ENCODE data around the gene FBN1. TPM values are rescaled to one million over a fixed set of nuclear protein-coding genes. Genes with fewer than 3 reads are reported as not detected.

FBN1 gene
- total RNA-seq, 1 donor, result 0.52 TPM

- Histone ChIP-seq H3K4me3 (ENCODE audit: low read length) (no peak overlapping the region), H3K9me3 (ENCODE audit: low read depth, low read length) (no peaks in the 10 kb centered on the region), H3K4me1 (ENCODE audit: insufficient read depth, low read length) (no peaks in the 10 kb centered on the region), H3K27me3 (ENCODE audit: insufficient read depth, low read length) (no peaks in the 10 kb centered on the region)
These were observed 278.8 kb downstream of the FBN1 start for GRCh38 chr15:48366584-48367312.

GRCh38 chr15:48365575-48365974 is 279.9 kb downstream of the FBN1 start:
- H3K9me3 ChIP-seq (ENCODE audit: low read depth, low read length), result no peaks in the 10 kb centered on the region
- H3K4me1 ChIP-seq (ENCODE audit: insufficient read depth, low read length), result no peaks in the 10 kb centered on the region
- H3K27me3 ChIP-seq (ENCODE audit: insufficient read depth, low read length), result no peaks in the 10 kb centered on the region
- no peak overlapping the region for H3K4me3 ChIP-seq (ENCODE audit: low read length)

GRCh38 chr15:48363474-48363873 is 282.0 kb downstream of the FBN1 start:
- Histone ChIP-seq H3K27me3 (ENCODE audit: insufficient read depth, low read length) (no peaks in the 10 kb centered on the region), H3K4me3 (ENCODE audit: low read length) (no peak overlapping the region), H3K4me1 (ENCODE audit: insufficient read depth, low read length) (no peaks in the 10 kb centered on the region), H3K9me3 (ENCODE audit: low read depth, low read length) (no peaks in the 10 kb centered on the region)

- no peaks in the 10 kb centered on the region for H3K27me3 ChIP-seq (ENCODE audit: insufficient read depth, low read length)
- H3K4me3 ChIP-seq (ENCODE audit: low read length), result no peak overlapping the region
- H3K4me1 ChIP-seq (ENCODE audit: insufficient read depth, low read length), result no peaks in the 10 kb centered on the region
- H3K9me3 ChIP-seq (ENCODE audit: low read depth, low read length), result no peaks in the 10 kb centered on the region
These were observed 283.8 kb downstream of the FBN1 start for GRCh38 chr15:48361685-48362084.

- no peaks in the 10 kb centered on the region for H3K9me3 ChIP-seq (ENCODE audit: low read depth, low read length)
- no peaks in the 10 kb centered on the region for H3K27me3 ChIP-seq (ENCODE audit: insufficient read depth, low read length)
- no peaks in the 10 kb centered on the region for H3K4me1 ChIP-seq (ENCODE audit: insufficient read depth, low read length)
- H3K4me3 ChIP-seq (ENCODE audit: low read length), result no peak overlapping the region
These were observed 284.7 kb downstream of the FBN1 start for GRCh38 chr15:48360841-48361240.

Other genes with a start within 250 kb of the FBN1 start
- gene CEP152, start 165.4 kb upstream of the FBN1 start, total RNA-seq, result 12.8 TPM
- gene EID1, start 232.4 kb upstream of the FBN1 start, total RNA-seq, result 79.9 TPM